Cardiac fibroblast (primary cell): ENCODE measurements around the gene ADAP1.

Experiments
- DNase-seq, 2 donors: peaks; one replicate each; pipeline versions ENCODE4 v3.0.0 to v3.0.0-alpha.2; 2010; ENCODE audit warnings: low read depth in 2 of 2
- H3K4me3 ChIP-seq, 2 donors: replicated peaks in 1 of 2; 1 replicate in 1 of 2; 2 replicates in 1 of 2; pipeline ENCODE4 v1.5.1; 2011; ENCODE audit warnings: low read depth in 2 of 2, low read length in 2 of 2, mild to moderate bottlenecking in 2 of 2, moderate library complexity in 1 of 2
- TF ChIP-seq, protein P1 (sequence below): IDR thresholded peaks from one replicate; pipeline ENCODE4 v1.5.1; 2011; ENCODE audit warnings: low read depth, mild to moderate bottlenecking, low read length, inconsistent platforms

ADAP1 gene

GRCh38 chr7:990933-991728 lies 36.7 kb upstream of the ADAP1 start:
- TF ChIP-seq, protein P1, sequence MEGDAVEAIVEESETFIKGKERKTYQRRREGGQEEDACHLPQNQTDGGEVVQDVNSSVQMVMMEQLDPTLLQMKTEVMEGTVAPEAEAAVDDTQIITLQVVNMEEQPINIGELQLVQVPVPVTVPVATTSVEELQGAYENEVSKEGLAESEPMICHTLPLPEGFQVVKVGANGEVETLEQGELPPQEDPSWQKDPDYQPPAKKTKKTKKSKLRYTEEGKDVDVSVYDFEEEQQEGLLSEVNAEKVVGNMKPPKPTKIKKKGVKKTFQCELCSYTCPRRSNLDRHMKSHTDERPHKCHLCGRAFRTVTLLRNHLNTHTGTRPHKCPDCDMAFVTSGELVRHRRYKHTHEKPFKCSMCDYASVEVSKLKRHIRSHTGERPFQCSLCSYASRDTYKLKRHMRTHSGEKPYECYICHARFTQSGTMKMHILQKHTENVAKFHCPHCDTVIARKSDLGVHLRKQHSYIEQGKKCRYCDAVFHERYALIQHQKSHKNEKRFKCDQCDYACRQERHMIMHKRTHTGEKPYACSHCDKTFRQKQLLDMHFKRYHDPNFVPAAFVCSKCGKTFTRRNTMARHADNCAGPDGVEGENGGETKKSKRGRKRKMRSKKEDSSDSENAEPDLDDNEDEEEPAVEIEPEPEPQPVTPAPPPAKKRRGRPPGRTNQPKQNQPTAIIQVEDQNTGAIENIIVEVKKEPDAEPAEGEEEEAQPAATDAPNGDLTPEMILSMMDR, result no peak
- H3K4me3 ChIP-seq, result no peak overlapping the region
- no peak for DNase-seq

DNA sequence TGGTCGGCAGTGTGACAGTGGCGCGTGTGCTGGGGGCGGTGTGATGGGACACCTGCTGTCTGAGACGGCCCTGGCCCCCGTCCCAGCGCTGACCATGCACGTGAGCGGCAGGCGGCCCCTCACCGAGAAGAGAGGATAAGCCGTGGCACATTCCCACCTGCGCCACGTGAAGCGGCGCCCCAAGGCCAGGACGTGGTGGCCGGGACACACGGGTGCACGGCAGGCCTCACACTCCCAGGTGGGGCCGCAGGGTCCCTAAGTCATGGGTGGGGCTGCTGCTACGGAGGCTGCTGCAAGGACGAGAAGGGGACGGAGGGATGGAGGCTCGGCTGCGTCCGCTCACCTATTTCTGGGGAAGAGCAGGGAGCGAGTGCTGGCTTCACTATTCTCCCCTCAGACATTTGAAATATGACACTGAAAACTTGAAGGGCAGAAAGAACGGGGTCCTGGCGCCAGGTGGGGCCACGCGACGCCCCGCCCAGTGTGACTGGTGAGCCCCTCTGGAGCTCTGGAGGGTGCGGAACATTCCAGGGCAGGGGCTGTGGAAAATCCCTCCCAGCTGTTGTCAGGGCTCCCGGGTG lies 36.0 kb upstream of the ADAP1 start:
- TF ChIP-seq, protein P1, result no peak
- H3K4me3 ChIP-seq, result no peak overlapping the region
- no peak for DNase-seq

DNA sequence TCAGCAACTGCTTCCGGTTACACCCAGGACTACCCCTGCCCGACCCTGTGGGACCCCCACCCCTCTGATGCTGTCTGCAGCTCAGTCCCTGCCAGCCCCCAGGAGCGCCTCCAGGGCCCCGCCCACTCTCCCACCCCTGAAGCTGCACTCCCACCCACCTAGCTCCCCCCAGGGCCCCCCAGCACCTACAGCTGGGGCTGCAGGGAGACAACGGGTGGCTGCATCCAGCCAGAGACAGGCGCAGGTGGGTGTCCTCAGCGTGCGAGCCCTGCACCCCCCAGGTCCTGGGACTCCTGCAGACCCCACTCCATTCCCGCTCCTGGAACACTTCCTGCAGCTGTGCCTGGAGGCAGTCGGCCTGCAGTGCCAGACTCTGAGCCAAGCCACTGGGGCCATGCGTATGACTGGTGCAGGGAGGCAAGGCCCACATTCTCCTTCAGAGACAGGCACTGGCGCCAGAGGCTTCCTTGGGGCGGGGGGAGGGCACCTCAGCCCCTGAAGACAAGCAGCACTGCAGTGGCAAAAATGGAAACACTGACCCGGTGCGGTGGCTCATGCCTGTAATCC lies 34.6 kb upstream of the ADAP1 start:
- no peak overlapping the region for H3K4me3 ChIP-seq
- peak in 1 of 2 donors; percentile 15 for DNase-seq
- TF ChIP-seq, protein P1, result no peak

DNA sequence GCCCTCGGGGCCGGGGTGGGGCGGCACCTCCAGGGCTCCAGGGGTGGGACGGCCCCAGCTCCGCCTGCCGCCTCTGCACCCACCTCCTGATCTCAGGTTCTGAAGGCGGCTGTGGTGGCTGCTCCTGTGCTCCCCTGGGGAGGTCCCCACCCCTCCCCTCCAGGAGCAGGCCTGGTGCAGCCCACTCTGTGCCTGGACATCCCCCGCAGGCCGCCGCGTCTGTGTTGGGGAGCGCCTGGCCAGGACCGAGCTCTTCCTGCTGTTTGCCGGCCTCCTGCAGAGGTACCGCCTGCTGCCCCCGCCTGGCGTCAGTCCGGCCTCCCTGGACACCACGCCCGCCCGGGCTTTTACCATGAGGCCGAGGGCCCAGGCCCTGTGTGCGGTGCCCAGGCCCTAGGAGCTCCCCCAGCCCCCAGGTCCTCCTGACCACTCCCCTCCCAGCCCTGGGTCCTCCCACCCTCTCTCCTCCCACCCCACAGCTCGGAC lies 34.0 kb upstream of the ADAP1 start:
- TF ChIP-seq, protein P1, result no peak
- DNase-seq, result peak; percentile 26 to 52
- H3K4me3 ChIP-seq, result peak overlapping the region in 1 of 2 donors; percentile 2

DNA sequence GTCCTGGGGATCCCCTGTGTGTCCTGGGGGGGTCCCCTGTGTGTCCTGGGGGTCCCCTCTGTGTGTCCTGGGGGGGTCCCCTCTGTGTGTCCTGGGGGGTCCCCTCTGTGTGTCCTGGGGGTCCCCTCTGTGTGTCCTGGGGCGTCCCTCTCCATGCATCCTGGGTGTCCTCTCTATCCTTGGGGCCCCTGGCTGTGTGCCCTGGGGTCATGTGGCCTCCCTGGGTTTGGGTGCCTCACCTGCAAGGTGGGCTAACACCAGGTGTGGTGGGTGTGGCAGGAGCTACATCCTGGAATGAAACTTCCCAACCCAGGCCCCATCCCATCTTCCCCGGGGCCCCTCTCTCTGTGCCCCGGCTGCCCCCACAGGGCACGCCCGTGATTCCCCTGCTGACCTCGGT lies 33.4 kb upstream of the ADAP1 start:
- no peak overlapping the region for H3K4me3 ChIP-seq
- no peak for DNase-seq
- TF ChIP-seq, protein P1, result no peak

DNA sequence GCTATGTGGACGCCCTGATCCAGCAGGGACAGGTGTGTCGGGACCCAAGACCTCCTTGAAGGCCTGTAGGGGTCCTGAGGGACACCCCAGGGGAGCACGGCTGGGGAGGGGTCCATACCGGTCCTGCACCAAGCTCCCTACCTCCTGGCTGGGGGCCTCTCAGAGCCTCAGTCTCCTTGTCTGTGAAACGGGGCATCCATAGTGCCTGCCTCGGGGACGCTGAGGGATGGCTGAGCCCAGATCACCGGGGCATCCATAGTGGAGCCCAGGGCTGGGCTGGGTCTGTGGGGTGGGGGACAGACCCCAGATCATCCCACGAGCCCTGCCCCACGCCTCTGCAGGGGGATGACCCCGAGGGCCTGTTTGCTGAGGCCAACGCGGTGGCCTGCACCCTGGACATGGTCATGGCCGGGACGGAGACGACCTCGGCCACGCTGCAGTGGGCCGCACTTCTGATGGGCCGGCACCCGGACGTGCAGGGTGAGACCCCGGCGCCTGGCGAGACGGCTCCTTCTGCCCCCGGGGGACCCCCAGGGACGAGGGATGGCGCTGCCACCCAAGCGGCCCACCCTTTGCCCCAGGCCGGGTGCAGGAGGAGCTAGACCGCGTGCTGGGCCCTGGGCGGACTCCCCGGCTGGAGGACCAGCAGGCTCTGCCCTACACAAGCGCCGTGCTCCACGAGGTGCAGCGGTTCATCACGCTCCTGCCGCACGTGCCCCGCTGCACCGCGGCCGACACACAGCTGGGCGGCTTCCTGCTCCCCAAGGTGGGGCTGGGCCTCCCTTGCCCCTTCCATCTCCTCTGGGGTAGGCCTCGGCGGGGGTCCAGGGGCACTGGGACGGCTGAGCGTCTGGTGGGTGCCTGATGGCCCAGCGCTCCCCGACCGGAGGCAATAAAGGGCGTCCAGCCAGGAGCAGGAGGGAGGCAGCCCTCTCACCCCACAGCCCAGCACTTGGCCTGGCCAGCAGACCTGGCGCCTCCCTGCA lies 32.6 kb upstream of the ADAP1 start:
- H3K4me3 ChIP-seq, result no peak overlapping the region
- DNase-seq, result no peak
- TF ChIP-seq, protein P1, result no peak
